ENCODE measurements around the gene FLAD1.

DNA sequence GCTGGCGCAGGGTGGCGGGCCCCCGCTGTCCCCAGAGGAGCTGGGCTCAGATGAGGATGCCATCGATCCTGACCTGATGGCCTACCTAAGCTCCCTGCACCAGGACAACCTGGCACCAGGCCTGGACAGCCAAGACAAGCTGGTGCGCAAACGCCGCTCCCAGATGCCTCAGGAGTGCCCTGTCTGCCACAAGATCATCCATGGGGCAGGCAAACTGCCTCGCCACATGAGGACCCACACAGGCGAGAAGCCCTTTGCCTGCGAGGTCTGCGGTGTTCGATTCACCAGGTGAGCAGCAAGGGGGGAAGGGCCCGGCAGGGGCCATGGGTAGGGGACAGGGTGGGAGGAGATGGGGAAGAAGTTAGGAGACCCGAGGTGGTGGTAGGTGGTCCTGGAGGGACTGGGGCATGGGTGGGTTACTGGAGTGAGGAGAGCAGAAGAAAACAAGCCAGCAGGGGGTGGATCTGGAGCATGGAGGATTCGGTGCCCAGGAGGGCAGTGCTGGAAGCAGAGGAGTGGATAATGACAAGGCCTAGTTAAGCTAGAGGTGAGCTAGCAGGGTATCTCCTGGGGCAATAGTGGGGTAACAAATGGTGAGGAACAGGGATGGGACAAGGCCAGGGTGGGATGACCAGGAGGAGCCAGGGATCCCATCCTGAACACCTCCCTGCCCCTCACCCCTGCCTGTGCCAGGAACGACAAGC is 32.5 kb downstream of the FLAD1 start:
- TF ChIP-seq, protein P1, sequence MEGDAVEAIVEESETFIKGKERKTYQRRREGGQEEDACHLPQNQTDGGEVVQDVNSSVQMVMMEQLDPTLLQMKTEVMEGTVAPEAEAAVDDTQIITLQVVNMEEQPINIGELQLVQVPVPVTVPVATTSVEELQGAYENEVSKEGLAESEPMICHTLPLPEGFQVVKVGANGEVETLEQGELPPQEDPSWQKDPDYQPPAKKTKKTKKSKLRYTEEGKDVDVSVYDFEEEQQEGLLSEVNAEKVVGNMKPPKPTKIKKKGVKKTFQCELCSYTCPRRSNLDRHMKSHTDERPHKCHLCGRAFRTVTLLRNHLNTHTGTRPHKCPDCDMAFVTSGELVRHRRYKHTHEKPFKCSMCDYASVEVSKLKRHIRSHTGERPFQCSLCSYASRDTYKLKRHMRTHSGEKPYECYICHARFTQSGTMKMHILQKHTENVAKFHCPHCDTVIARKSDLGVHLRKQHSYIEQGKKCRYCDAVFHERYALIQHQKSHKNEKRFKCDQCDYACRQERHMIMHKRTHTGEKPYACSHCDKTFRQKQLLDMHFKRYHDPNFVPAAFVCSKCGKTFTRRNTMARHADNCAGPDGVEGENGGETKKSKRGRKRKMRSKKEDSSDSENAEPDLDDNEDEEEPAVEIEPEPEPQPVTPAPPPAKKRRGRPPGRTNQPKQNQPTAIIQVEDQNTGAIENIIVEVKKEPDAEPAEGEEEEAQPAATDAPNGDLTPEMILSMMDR (conservative IDR thresholded peaks at IDR 0.05 in 1 of 2, IDR thresholded peaks at IDR 0.05 in 1 of 2; ENCODE audit: low read depth in 1 of 2, low read length in 2 of 2) = no peak
- no peak for TF ChIP-seq EZH2 (IDR thresholded peaks at IDR 0.05; ENCODE audit: low read length, missing control alignments)

Data from fibroblast of lung (primary cell).